Breast epithelium (tissue), 3 donors: ENCODE measurements around the gene SRGN.

Experiments
- CTCF ChIP-seq, 3 donors: fragments of 450-650 bp; IDR thresholded peaks; one replicate each; pipeline ENCODE4 v1.5.1; 2016 to 2017; ENCODE audit warnings: antibody characterized with exemption in 3 of 3, mild to moderate bottlenecking in 3 of 3, moderate library complexity in 3 of 3
- POLR2A ChIP-seq: fragments of 450-650 bp; IDR thresholded peaks from one replicate; pipeline ENCODE4 v1.6.1; 2016; ENCODE audit warnings: antibody characterized with exemption, mild to moderate bottlenecking, moderate library complexity
- POLR2AphosphoS5 ChIP-seq, 3 donors: sonication (generic); formaldehyde crosslinking; IDR thresholded peaks; one replicate each; pipeline ENCODE4 v1.6.1; 2017; ENCODE audit warnings: antibody characterized with exemption in 3 of 3

- TF ChIP-seq POLR2A = no peak
- no peak for TF ChIP-seq CTCF (IDR thresholded peaks at IDR 0.05)
- no peak for TF ChIP-seq POLR2AphosphoS5 (IDR thresholded peaks at IDR 0.05)
Observed at GRCh38 chr10:69119896-69120295, 32.0 kb downstream of the SRGN start.
